ENCODE data around the gene C16orf90. TPM values are rescaled to one million over a fixed set of nuclear protein-coding genes. Genes with fewer than 3 reads are reported as not detected.

C16orf90 gene
- total and polyA plus RNA-seq, 4 donors, result not detected

- Histone ChIP-seq H3K27ac (ENCODE audit: low read depth in 1 of 2, low read length in 2 of 2) (no peak overlapping the region), H3K4me3 (ENCODE audit: low read depth in 1 of 3, low read length in 3 of 3) (no peak overlapping the region), H3K4me1 (ENCODE audit: control insufficient read depth in 4 of 4, insufficient read depth in 4 of 4, low read length in 3 of 4) (peaks cover 7 to 24% (median 15%) of the 10 kb centered on the region in 4 donors), H3K9ac (ENCODE audit: low read depth in 1 of 2, low read length in 2 of 2) (no peak overlapping the region), H3K36me3 (ENCODE audit: control insufficient read depth in 4 of 4, insufficient read depth in 3 of 4, low read depth in 1 of 4, low read length in 3 of 4) (peaks cover 0 to 8% (median 3%) of the 10 kb centered on the region in 4 donors), H3K9me3 (ENCODE audit: control insufficient read depth in 4 of 4, low read length in 3 of 4) (no peaks in the 10 kb centered on the region), H3K27me3 (ENCODE audit: control insufficient read depth in 4 of 4, insufficient read depth in 4 of 4, low read length in 3 of 4) (no peaks in the 10 kb centered on the region)
- TF ChIP-seq FOXA2 (IDR thresholded peaks at IDR 0.05) (no peak), ATF3 (IDR thresholded peaks at IDR 0.05) (no peak), REST (IDR thresholded peaks at IDR 0.05) (no peak), MAX (IDR thresholded peaks at IDR 0.05) (no peak), HNF4G (IDR thresholded peaks at IDR 0.05) (no peak), FOXA1 (IDR thresholded peaks at IDR 0.05) (no peak), ZBTB33 (IDR thresholded peaks at IDR 0.05) (no peak), HNF4A (conservative IDR thresholded peaks at IDR 0.05) (no peak), RAD21 (IDR thresholded peaks at IDR 0.05) (no peak), GABPA (IDR thresholded peaks at IDR 0.05 in 1 of 2, conservative IDR thresholded peaks at IDR 0.05 in 1 of 2) (no peak), RXRA (IDR thresholded peaks at IDR 0.05) (no peak), EGR1 (IDR thresholded peaks at IDR 0.05; ENCODE audit: low read depth in 2 of 2) (no peak), NR2F2 (IDR thresholded peaks at IDR 0.05) (no peak), CTCF (IDR thresholded peaks at IDR 0.05; ENCODE audit: low read depth, low read length, missing input control) (no peak), TAF1 (conservative IDR thresholded peaks at IDR 0.05) (no peak), SP1 (IDR thresholded peaks at IDR 0.05) (no peak), JUND (IDR thresholded peaks at IDR 0.05) (no peak)
- no peak for DNase-seq (ENCODE audit: low spot score)
- WGBS, result 91% methylated on average over 4 of the region's 4 CpGs
These were observed 27.4 kb downstream of the C16orf90 start for GRCh38 chr16:3467921-3468320.

Data from liver (tissue), 9 donors.